HFFc6 (cell line): ENCODE data around the gene HAP1. TPM values are rescaled to one million over a fixed set of nuclear protein-coding genes. Genes with fewer than 3 reads are reported as not detected.
A peak's percentile ranks its signal among the peaks of the same experiment; 100 is the strongest.

Source experiments
- DNase-seq: peaks from one replicate; pipeline ENCODE4 v3.0.0-alpha.2; 2018
- H3K27ac Mint-ChIP-seq: 2 replicates; pipeline ENCODE4 v1.8.0; 2020; ENCODE audit warnings: mild to moderate bottlenecking, mixed read lengths
- H3K27me3 Mint-ChIP-seq: 2 replicates; pipeline ENCODE4 v1.8.0; 2021; ENCODE audit warnings: mild to moderate bottlenecking, moderate library complexity, mixed read lengths; ENCODE audit not compliant: insufficient read depth
- H3K36me3 Mint-ChIP-seq: 2 replicates; pipeline ENCODE4 v1.8.0; 2021; ENCODE audit warnings: low read depth, mixed read lengths
- H3K4me1 Mint-ChIP-seq: 2 replicates; pipeline ENCODE4 v1.8.0; 2020; ENCODE audit warnings: low read depth, mixed read lengths
- H3K4me3 Mint-ChIP-seq: 2 replicates; pipeline ENCODE4 v1.8.0; 2020; ENCODE audit warnings: mild to moderate bottlenecking, moderate library complexity, mixed read lengths
- H3K9me3 Mint-ChIP-seq: 2 replicates; pipeline ENCODE4 v1.8.0; 2020; ENCODE audit warnings: mild to moderate bottlenecking, mixed read lengths
- long read RNA-seq: library from polyadenylated mRNA; unstranded; transcript quantifications from one replicate; pipeline ENCODE4 v2.0.0, GENCODE V29; 2019
- total RNA-seq, 6 experiments: library from RNA; stranded (reverse); fragmentation: NEBNext Ultra II Directional; extraction: Animal tissue kit (Norgen Biotek cat#: 25700); gene quantifications; 2 replicates in 1 of 6; 3 replicates in 5 of 6; pipeline ENCODE4 v1.2.3, GENCODE V29; 2021
- TF ChIP-seq, protein P1 (sequence below): fragments of 200-600 bp; sonication (generic); IDR thresholded peaks from 2 replicates; pipeline ENCODE4 v1.5.0; 2021; ENCODE audit warnings: antibody characterized with exemption, mild to moderate bottlenecking

Gene HAP1, protein sequence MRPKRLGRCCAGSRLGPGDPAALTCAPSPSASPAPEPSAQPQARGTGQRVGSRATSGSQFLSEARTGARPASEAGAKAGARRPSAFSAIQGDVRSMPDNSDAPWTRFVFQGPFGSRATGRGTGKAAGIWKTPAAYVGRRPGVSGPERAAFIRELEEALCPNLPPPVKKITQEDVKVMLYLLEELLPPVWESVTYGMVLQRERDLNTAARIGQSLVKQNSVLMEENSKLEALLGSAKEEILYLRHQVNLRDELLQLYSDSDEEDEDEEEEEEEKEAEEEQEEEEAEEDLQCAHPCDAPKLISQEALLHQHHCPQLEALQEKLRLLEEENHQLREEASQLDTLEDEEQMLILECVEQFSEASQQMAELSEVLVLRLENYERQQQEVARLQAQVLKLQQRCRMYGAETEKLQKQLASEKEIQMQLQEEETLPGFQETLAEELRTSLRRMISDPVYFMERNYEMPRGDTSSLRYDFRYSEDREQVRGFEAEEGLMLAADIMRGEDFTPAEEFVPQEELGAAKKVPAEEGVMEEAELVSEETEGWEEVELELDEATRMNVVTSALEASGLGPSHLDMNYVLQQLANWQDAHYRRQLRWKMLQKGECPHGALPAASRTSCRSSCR
- total RNA-seq: under 1 TPM in 2 of 6 experiments, not detected in 4; 0.09 to 0.12 TPM
- long read RNA-seq: 0 reads

GRCh38 chr17:41734139-41734948, at the start of gene HAP1:
Gene HAP1 (minus strand): TSS chr17:41734643. CDS start chr17:41734634, 9 bp downstream.
- DNase-seq: no peak
- Mint-ChIP-seq H3K4me1 (peaks cover 12% of the 10 kb centered on the region), H3K27me3 (peaks cover 51% of the 10 kb centered on the region), H3K9me3 (no peaks in the 10 kb centered on the region), H3K27ac (no peak within 1 kb of the TSS), H3K36me3 (no peaks in the 10 kb centered on the region), H3K4me3 (peak within 1 kb of the TSS; percentile 68)
- TF ChIP-seq, protein P1, sequence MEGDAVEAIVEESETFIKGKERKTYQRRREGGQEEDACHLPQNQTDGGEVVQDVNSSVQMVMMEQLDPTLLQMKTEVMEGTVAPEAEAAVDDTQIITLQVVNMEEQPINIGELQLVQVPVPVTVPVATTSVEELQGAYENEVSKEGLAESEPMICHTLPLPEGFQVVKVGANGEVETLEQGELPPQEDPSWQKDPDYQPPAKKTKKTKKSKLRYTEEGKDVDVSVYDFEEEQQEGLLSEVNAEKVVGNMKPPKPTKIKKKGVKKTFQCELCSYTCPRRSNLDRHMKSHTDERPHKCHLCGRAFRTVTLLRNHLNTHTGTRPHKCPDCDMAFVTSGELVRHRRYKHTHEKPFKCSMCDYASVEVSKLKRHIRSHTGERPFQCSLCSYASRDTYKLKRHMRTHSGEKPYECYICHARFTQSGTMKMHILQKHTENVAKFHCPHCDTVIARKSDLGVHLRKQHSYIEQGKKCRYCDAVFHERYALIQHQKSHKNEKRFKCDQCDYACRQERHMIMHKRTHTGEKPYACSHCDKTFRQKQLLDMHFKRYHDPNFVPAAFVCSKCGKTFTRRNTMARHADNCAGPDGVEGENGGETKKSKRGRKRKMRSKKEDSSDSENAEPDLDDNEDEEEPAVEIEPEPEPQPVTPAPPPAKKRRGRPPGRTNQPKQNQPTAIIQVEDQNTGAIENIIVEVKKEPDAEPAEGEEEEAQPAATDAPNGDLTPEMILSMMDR: no peak

- Mint-ChIP-seq H3K9me3 (no peaks in the 10 kb centered on the region), H3K36me3 (no peaks in the 10 kb centered on the region), H3K4me1 (peaks cover 23% of the 10 kb centered on the region), H3K4me3 (no peak overlapping the region), H3K27ac (no peak overlapping the region), H3K27me3 (peaks cover 11% of the 10 kb centered on the region)
- DNase-seq: no peak
- TF ChIP-seq, protein P1: no peak
Measured at GRCh38 chr17:41782142-41782541, 47.7 kb upstream of the HAP1 start.

- Mint-ChIP-seq H3K27me3 (peaks cover 9% of the 10 kb centered on the region), H3K4me1 (peaks cover 26% of the 10 kb centered on the region), H3K9me3 (no peaks in the 10 kb centered on the region), H3K36me3 (no peaks in the 10 kb centered on the region), H3K4me3 (no peak overlapping the region), H3K27ac (no peak overlapping the region)
- DNase-seq: no peak
- TF ChIP-seq, protein P1: no peak
Measured at GRCh38 chr17:41781404-41782110, 47.1 kb upstream of the HAP1 start.

DNA sequence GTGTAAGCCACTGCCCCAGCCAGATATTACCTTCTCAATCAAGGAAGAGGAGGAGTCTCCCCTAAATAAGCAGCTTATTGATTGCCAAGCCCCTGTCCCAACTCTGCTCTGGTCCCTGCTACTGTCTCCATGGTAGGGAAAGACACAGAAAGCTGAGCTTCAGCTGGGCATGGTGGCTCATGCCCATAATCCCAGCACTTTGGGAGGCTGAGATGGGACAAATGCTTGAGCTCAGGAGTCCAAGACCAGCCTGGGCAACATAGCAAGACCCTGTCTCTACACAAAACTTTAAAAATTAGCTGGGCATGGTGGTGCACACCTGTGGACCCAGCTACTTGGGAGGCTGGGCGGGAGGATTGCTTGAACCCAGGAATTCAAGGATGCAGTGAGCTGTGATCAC, 45.5 kb upstream of the HAP1 start:
- Mint-ChIP-seq H3K36me3 (no peaks in the 10 kb centered on the region), H3K27me3 (peaks cover 3% of the 10 kb centered on the region), H3K4me1 (peaks cover 30% of the 10 kb centered on the region), H3K27ac (no peak overlapping the region), H3K4me3 (no peak overlapping the region), H3K9me3 (no peaks in the 10 kb centered on the region)
- TF ChIP-seq, protein P1: no peak
- DNase-seq: no peak
